ENCODE results near the gene TUBB. TPM values are rescaled to one million over a fixed set of nuclear protein-coding genes. Genes with fewer than 3 reads are reported as not detected.

The TUBB gene
- total and polyA plus RNA-seq, 9 donors = 242 to 772 (median 630) TPM

GRCh38 chr6:30747300-30747687 lies 27.1 kb downstream of the TUBB start:
- no peaks in the 10 kb centered on the region for H3K9me3 ChIP-seq
- peaks cover 10% of the 10 kb centered on the region for H3K4me1 ChIP-seq (ENCODE audit: insufficient read depth)
- H3K27me3 ChIP-seq = no peaks in the 10 kb centered on the region
- H3K4me3 ChIP-seq = no peak overlapping the region
- 7 to 28% (median 9%) methylated on average over 1 of the region's 1 CpG for WGBS, 3 donors
- H3K27ac ChIP-seq = no peak overlapping the region
- TF ChIP-seq EP300 (IDR thresholded peaks at IDR 0.05) = no peak
- no peak for TF ChIP-seq POLR2A (IDR thresholded peaks at IDR 0.05)
- TF ChIP-seq CTCF (IDR thresholded peaks at IDR 0.05) = no peak
- no peaks in the 10 kb centered on the region for H3K36me3 ChIP-seq
- DNase-seq = no peak
- intact Hi-C loops (cut with DNase I) = loop anchor here (10.0 kb wide), 3 partner anchors 78 to 328 kb away; partner anchors contain the start of gene DDR1 (in 2 of the 4)

GRCh38 chr6:30747902-30748769 lies 28.0 kb downstream of the TUBB start:
- Histone ChIP-seq H3K4me3 (no peak overlapping the region), H3K4me1 (ENCODE audit: insufficient read depth) (peaks cover 17% of the 10 kb centered on the region), H3K9me3 (no peaks in the 10 kb centered on the region), H3K27me3 (no peaks in the 10 kb centered on the region), H3K27ac (no peak overlapping the region), H3K36me3 (no peaks in the 10 kb centered on the region)
- intact Hi-C loops (cut with DNase I) = loop anchor here (10.0 kb wide), 3 partner anchors 77 to 327 kb away; partner anchors contain the start of gene DDR1 (in 2 of the 4)
- no peak for TF ChIP-seq CTCF (IDR thresholded peaks at IDR 0.05)
- TF ChIP-seq EP300 (IDR thresholded peaks at IDR 0.05) = no peak
- no peak for TF ChIP-seq POLR2A (IDR thresholded peaks at IDR 0.05)
- WGBS, 3 donors = 73 to 79% (median 79%) methylated on average over 6 of the region's 6 CpGs
- no peak for DNase-seq

- H3K27ac ChIP-seq = no peak overlapping the region
- no peak for TF ChIP-seq POLR2A (IDR thresholded peaks at IDR 0.05)
- no peak for TF ChIP-seq EP300 (IDR thresholded peaks at IDR 0.05)
- no peak for TF ChIP-seq CTCF (IDR thresholded peaks at IDR 0.05)
- no peak for DNase-seq
- H3K27me3 ChIP-seq = no peaks in the 10 kb centered on the region
- H3K36me3 ChIP-seq = no peaks in the 10 kb centered on the region
- peaks cover 18% of the 10 kb centered on the region for H3K4me1 ChIP-seq (ENCODE audit: insufficient read depth)
- no peak overlapping the region for H3K4me3 ChIP-seq
- H3K9me3 ChIP-seq = no peaks in the 10 kb centered on the region
- 55 to 64% (median 55%) methylated on average over 8 of the region's 8 CpGs for WGBS, 3 donors
- intact Hi-C loops (cut with DNase I) = loop anchor here (10.0 kb wide), 3 partner anchors 76 to 326 kb away; partner anchors contain the start of gene DDR1 (in 2 of the 4)
These were observed 28.8 kb downstream of the TUBB start for GRCh38 chr6:30748851-30749540.

- peaks cover 18% of the 10 kb centered on the region for H3K4me1 ChIP-seq (ENCODE audit: insufficient read depth)
These were observed 29.6 kb downstream of the TUBB start for GRCh38 chr6:30749554-30750378.

More at GRCh38 chr6:30749554-30750378, 29.6 kb downstream of the TUBB start:
- Histone ChIP-seq H3K36me3 (no peaks in the 10 kb centered on the region), H3K4me3 (no peak overlapping the region), H3K9me3 (no peaks in the 10 kb centered on the region), H3K27ac (no peak overlapping the region), H3K27me3 (no peaks in the 10 kb centered on the region)
- TF ChIP-seq EP300 (IDR thresholded peaks at IDR 0.05) (no peak), CTCF (IDR thresholded peaks at IDR 0.05) (no peak)
- WGBS, 3 donors = 88 to 90% (median 88%) methylated on average over 11 to 12 of the region's 12 CpGs
- intact Hi-C loops (cut with DNase I) = loop anchor here (5.0 to 10.0 kb wide), 4 partner anchors 63 to 325 kb away; partner anchors contain the start of gene DDR1 (in 2 of the 4)
- DNase-seq = no peak
